Measurements from ENCODE around the gene ADGRD2. TPM values are rescaled to one million over a fixed set of nuclear protein-coding genes. Genes with fewer than 3 reads are reported as not detected.
A peak's percentile ranks its signal among the peaks of the same experiment; 100 is the strongest.

The ADGRD2 gene
- total and polyA plus RNA-seq, 2 donors, result not detected

DNA sequence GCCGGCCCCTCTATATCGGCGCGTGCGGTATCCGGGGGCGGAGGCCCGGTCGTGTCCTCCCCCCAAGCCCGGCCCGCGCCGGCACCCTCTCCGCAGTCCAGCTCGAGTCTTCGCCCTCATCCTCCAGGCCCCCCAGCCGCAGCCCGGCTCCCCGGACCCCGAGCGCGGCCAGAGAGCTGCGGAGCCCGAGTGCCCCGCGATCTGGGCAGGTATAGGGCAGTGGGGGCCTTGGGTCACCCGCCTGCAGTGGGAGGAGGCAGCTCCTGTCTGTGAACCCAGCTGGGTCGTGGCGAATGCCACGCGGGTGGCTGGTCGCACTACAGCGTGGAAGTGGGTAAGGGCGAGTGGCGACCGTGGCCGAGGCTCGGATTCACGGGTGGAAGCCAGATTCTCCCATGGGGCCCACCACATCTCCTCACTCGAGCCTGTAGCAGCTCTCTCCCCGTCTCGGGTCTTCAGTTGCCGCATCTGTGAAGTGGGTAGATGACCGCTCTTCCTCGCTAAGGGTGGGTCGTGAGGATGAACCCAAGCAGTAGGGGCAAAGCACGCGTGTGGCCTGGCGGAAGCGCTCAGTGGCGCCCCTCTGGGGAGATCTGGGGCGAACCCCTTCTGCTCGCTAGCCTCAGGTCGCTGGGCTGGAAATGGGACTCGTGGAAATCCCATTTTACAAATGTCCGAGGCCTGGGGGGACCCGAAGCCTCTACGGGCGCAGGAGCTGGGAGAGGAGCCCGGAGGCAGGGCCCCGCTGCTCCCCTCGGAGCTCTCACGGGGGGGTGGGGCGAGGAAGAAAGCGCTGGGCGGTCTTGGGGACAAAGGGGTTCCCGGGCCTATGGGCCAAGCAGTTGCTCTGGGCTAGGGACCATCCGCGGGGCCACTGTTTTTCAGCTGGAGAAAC is 55.0 kb downstream of the ADGRD2 start:
- H3K4me1 ChIP-seq (ENCODE audit: insufficient read depth), result no peaks in the 10 kb centered on the region
- H3K27ac ChIP-seq (ENCODE audit: low read depth), result no peak overlapping the region
- H3K4me3 ChIP-seq (ENCODE audit: low read depth, low read length), result peak overlapping the region; percentile 34
- no peaks in the 10 kb centered on the region for H3K36me3 ChIP-seq (ENCODE audit: insufficient read depth)
- DNase-seq (ENCODE audit: extremely low spot score), result no peak
- 23% methylated on average over 69 of the region's 69 CpGs for WGBS

DNA sequence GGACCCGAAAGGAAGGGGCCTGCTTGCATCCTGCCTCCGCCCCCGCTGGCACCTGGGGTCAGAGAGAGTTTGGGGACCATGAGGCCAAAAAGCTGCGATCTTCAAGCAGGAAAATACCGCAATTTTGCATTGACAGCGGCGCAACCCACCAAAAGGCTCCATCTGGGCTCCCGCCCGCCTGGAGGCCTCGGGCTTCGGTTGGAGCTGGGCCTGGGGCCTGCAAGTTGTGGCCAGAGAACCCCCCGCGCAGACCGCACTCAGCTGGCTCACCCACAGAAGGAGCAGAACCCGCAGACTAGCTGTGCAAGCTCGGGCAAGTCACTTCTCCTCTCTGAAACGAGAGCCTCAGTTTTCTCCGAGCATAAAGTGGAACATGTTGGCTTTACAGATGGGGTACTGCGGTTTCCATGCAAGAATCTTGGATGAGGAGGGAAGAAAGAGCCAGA is 55.7 kb downstream of the ADGRD2 start:
- no peak for DNase-seq (ENCODE audit: extremely low spot score)
- WGBS, result 85% methylated on average over 19 of the region's 19 CpGs
- Histone ChIP-seq H3K4me3 (ENCODE audit: low read depth, low read length) (no peak overlapping the region), H3K27ac (ENCODE audit: low read depth) (no peak overlapping the region), H3K36me3 (ENCODE audit: insufficient read depth) (no peaks in the 10 kb centered on the region), H3K4me1 (ENCODE audit: insufficient read depth) (no peaks in the 10 kb centered on the region)

DNA sequence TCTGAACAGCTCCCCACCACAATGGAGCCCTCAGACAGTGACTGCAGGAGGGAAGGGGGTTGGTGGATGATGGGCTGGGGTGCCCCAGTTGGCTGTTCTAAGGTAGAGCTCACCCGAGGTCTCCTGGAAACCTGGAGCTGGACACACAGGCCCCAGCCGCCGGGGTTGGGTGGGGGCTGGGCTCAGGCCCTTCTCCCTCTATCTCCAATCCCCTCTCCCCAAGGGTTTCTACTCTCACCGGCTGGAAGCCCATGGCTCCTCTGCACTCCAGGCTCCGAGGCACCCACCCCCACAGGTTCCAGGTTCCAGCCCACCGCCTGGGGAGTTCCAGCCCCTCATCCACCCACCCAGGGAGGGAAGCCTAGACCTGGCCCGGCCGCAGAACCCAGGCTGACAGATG is 56.2 kb downstream of the ADGRD2 start:
- H3K36me3 ChIP-seq (ENCODE audit: insufficient read depth), result no peaks in the 10 kb centered on the region
- no peak overlapping the region for H3K4me3 ChIP-seq (ENCODE audit: low read depth, low read length)
- H3K27ac ChIP-seq (ENCODE audit: low read depth), result no peak overlapping the region
- DNase-seq (ENCODE audit: extremely low spot score), result no peak
- no peaks in the 10 kb centered on the region for H3K4me1 ChIP-seq (ENCODE audit: insufficient read depth)
- WGBS, result 81% methylated on average over 8 of the region's 8 CpGs

DNA sequence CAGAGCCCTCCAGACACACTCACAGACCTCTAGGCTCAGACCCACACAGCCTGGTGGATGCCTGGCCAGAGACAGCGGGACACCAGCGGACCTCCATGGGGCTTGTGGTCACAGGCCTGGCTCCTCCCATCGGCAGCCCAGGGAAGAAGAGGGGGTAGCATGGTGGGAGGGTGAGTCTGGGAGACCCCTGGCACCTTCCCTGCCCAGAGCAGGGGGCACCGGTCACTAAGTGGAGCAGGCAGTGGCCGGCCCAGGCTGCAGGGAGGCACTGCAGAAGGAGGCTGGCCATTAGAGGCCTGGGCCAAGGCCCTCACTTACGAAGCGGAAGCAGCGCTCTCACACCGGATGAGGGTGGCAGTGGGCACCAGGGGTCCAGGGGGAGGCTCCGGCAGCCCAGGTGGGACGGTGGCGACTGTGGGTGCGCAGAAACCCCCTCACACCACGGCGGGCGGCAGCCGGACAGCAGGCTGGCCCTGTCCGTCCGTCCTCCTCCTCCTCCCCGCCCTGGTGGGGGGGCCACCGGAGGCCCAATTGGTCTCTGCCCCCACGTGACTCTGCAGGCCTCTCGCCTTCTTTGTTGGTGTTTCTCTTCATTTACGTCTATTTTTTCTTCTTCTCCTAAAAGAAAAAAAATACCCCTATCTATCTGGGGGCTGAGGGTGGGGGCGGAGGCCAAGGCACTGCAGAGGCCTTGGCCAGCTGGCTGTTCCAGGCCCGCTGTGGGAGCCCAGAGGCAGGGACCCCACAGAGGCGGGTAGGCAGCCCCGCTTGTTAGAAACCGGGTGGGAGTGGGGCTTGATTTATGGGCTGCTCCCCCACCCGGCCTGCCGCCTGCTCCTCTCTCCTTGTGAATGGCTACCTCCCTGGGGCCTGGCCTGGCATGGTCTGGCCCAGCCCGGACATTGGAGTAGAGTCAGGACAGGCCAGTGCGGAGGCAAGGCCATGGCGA is 57.0 kb downstream of the ADGRD2 start, which contains the start of gene NR5A1:
TSS of gene NR5A1 (minus strand) at position 469 of the 949 bp plus-strand sequence. CDS start 4,004 bp downstream, outside the sequence.
- Histone ChIP-seq H3K4me1 (ENCODE audit: insufficient read depth) (no peaks in the 10 kb centered on the region), H3K36me3 (ENCODE audit: insufficient read depth) (no peaks in the 10 kb centered on the region), H3K4me3 (ENCODE audit: low read depth, low read length) (no peak within 1 kb of the TSS), H3K27ac (ENCODE audit: low read depth) (no peak within 1 kb of the TSS)
- DNase-seq (ENCODE audit: extremely low spot score), result no peak
- 91% methylated on average over 34 of the region's 34 CpGs for WGBS

DNA sequence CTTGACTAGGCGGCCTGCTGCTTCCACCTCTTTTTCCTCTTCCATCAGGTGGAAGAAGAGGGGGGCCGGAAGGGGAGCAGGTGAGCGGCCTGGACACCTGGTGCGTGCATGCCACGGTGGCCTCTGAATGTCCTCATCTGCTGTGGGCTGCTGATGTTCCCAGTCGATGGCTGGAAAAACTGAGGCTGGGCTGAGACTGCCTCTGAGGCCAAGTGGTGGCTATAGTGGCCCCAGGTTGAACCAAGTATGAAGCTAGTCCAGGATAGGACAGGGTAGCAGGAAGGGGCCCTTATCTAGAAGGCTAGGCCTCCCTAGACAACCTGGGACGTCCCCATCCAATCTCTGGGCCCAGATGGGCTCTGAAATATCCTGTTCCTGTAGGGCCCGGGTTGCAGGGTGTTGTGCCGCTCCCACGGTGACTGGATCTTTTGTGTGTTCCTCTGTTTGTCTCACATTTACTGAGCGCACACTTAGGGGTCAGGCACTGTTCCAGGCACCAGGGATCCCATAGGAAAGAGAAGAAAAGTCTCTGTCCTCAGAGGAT is 57.7 kb downstream of the ADGRD2 start:
- no peak overlapping the region for H3K27ac ChIP-seq (ENCODE audit: low read depth)
- 92% methylated on average over 11 of the region's 11 CpGs for WGBS
- no peaks in the 10 kb centered on the region for H3K4me1 ChIP-seq (ENCODE audit: insufficient read depth)
- no peaks in the 10 kb centered on the region for H3K36me3 ChIP-seq (ENCODE audit: insufficient read depth)
- no peak for DNase-seq (ENCODE audit: extremely low spot score)
- H3K4me3 ChIP-seq (ENCODE audit: low read depth, low read length), result no peak overlapping the region

DNA sequence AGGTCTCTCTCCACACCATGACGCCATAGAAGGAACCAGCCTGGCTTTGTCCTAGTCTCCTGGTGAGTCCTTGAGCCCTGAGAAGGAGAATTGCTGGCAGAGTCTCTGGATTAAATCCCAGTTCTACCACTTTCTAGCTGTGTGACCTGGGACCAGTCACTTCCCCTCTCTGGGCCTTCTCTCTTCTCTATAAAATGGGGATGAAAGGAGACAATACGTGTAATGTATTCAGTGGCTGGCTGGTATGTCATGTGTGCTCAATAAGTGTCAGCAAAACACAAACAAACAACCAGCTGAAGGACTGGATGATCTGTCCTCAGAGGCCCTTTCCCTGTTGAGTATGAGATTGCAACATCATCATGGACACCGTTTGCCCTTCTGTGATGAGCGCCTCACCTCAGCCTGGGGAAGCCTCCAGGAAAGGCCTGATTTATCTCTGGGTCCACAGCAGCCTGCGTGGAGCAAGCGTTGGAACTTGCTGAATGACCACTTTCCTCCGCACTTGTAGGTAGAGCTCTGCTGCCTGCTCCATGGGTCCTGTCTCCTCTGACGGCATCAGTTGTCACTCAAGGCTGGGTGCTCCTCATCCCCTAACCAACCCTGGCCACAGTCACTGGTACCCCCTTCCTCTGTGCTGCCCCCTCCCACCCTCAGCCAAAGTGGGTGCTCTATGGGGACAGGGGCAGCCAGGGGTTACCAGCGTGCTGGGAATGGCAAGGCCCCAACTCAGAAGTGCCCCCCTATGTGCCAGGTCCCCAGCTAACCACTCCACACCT is 60.6 kb downstream of the ADGRD2 start:
- Histone ChIP-seq H3K4me3 (ENCODE audit: low read depth, low read length) (no peak overlapping the region), H3K36me3 (ENCODE audit: insufficient read depth) (no peaks in the 10 kb centered on the region), H3K4me1 (ENCODE audit: insufficient read depth) (no peaks in the 10 kb centered on the region), H3K27ac (ENCODE audit: low read depth) (no peak overlapping the region)
- DNase-seq (ENCODE audit: extremely low spot score), result no peak
- WGBS, result 85% methylated on average over 9 of the region's 9 CpGs

DNA sequence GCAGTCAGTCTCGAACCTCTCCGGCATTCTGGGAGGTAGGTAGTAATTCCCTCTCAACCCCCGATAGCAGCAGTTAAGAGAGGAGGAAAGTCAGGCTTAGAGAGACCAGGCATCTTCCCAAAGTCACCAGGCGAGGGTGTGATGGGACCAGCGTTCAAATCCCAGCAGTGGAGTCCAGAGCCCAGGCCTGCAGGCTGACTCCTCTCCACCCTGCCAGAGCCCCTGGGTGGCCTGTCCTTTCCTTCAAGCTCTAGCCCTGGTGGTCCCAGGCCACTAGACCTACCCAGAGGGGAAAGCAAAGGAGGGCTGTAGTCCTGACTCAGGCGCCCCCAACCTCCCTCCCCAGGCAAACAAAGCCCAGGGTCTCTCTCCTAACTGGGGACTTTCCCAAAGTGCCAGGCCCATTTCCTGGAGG is 61.2 kb downstream of the ADGRD2 start:
- no peak overlapping the region for H3K27ac ChIP-seq (ENCODE audit: low read depth)
- 85% methylated on average over 6 of the region's 6 CpGs for WGBS

DNA sequence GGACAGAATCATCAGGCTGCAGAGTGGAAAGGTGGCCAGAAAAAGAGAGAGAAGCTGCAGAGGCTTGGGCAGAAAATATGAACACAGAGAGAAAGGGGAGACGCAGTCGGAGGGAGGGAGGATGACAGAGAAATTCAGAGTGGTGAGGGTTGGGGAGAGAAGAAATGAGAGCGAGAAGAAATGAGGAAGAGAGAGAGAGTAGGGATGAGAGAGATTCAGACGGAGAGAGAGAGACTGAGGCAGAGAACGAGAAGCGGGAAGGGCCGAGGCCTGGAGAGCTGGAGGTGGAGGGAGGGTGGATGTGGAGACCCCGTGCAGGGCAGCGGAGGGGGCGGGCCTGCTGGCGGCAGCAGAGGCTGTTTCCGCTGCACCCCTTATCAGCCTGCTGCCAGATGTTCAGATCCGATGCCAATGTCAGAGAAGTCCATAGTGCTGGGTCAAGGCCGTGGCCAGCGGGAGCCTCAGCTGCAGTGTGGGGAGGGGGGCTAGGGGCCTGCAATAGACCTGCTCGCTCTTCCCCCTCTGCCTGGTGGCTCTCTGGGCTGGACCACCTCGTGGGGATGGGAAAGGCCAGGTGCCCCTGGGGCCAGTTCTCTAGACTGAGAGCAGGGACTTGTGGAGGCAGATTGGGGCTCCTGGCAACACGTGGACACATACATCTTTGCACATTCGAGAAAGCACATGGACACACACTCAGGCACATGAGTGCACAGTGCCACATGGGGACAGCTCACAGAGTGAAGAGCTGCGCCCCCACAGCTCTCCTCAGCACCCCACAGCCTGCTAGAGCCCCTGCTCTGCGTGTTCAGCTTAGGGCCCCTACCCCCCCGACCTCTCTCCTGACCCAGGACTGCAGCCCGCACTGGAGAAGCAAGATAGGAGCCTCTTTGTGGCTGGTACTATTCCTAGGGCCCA is 61.9 kb downstream of the ADGRD2 start:
- WGBS, result 45% methylated on average over 23 of the region's 23 CpGs
- Histone ChIP-seq H3K27ac (ENCODE audit: low read depth) (no peak overlapping the region), H3K4me1 (ENCODE audit: insufficient read depth) (no peaks in the 10 kb centered on the region), H3K4me3 (ENCODE audit: low read depth, low read length) (no peak overlapping the region), H3K36me3 (ENCODE audit: insufficient read depth) (no peaks in the 10 kb centered on the region)
- no peak for DNase-seq (ENCODE audit: extremely low spot score)

More for the DNA sequence above, 61.2 kb downstream of the ADGRD2 start:
- H3K36me3 ChIP-seq (ENCODE audit: insufficient read depth), result no peaks in the 10 kb centered on the region
- no peaks in the 10 kb centered on the region for H3K4me1 ChIP-seq (ENCODE audit: insufficient read depth)
- no peak for DNase-seq (ENCODE audit: extremely low spot score)
- no peak overlapping the region for H3K4me3 ChIP-seq (ENCODE audit: low read depth, low read length)

DNA sequence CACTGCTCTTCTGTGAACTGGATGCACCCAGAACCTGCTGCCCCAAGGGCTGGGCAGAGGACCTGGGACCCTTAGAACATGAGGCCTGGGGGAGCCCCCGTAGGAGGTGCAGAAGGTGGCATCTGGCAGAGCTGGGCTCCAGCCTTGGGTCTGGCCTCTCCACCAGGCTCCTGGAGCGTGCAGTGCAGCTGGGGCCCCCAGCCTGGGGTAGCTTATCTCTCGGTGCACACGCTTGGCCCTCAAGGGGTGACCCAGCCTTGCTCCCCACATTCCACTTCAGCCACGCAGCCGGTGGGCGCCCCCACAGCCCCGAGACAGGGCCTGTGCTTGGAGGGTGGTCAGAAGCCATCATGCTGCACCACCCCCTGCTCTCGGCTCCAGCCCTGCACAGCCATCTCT is 62.6 kb downstream of the ADGRD2 start:
- Histone ChIP-seq H3K4me1 (ENCODE audit: insufficient read depth) (no peaks in the 10 kb centered on the region), H3K4me3 (ENCODE audit: low read depth, low read length) (no peak overlapping the region), H3K27ac (ENCODE audit: low read depth) (no peak overlapping the region), H3K36me3 (ENCODE audit: insufficient read depth) (no peaks in the 10 kb centered on the region)
- 87% methylated on average over 9 of the region's 9 CpGs for WGBS
- DNase-seq (ENCODE audit: extremely low spot score), result no peak

DNA sequence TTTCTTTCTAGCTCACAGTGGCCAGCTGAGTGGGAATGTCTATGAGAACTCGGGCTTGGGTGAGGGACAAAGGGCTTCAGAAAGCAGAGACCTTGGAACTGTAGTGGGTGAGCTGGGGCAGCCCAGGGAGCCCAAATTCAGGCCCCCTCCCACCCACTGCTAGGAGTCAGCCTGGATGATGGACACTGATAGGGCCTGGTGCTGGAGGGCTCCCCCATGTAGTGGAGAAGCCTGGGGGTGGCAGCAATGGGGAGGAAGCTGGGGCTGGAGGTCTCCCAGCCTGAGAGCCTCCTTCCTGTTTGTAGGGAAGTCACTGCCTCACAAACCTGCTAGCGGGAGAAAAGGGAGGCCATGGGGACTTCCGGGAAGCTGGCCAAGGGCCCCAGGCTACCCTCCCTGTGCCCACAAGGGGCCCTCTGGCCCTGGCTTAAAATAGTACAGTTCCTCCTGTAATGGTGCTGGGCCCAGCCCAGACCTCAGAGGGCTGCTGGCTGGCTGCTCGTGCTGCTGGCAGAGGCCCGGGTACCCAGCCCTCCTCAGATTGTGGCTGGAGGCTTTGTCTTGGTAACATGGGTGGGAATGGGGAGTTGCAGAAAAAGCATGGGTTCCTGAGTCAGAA is 63.2 kb downstream of the ADGRD2 start:
- DNase-seq (ENCODE audit: extremely low spot score), result no peak
- H3K4me3 ChIP-seq (ENCODE audit: low read depth, low read length), result no peak overlapping the region
- no peaks in the 10 kb centered on the region for H3K36me3 ChIP-seq (ENCODE audit: insufficient read depth)
- 61% methylated on average over 5 of the region's 5 CpGs for WGBS
- H3K27ac ChIP-seq (ENCODE audit: low read depth), result no peak overlapping the region
- no peaks in the 10 kb centered on the region for H3K4me1 ChIP-seq (ENCODE audit: insufficient read depth)

DNA sequence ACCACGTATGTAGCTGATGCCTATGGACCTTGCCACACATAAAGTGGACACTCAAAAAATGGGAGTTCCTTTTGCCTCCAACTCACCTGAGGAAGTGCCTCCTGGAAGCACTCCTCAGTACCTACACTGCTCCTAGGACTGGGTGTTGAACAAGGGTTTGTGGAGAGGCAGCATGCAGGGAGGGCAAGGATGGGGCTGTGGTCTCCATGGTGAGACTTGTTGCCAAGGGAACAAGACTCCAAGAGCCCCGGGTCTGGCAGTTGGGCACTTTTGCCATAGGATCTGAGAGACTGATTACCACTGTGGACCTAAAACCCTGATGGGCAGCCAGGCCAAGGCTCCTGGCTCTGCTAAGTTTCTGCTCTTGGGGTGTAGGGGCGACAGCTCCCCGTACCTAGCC is 63.9 kb downstream of the ADGRD2 start:
- no peak overlapping the region for H3K4me3 ChIP-seq (ENCODE audit: low read depth, low read length)
- no peak overlapping the region for H3K27ac ChIP-seq (ENCODE audit: low read depth)
- WGBS, result 77% methylated on average over 4 of the region's 4 CpGs
- no peaks in the 10 kb centered on the region for H3K4me1 ChIP-seq (ENCODE audit: insufficient read depth)
- DNase-seq (ENCODE audit: extremely low spot score), result no peak
- H3K36me3 ChIP-seq (ENCODE audit: insufficient read depth), result no peaks in the 10 kb centered on the region

DNA sequence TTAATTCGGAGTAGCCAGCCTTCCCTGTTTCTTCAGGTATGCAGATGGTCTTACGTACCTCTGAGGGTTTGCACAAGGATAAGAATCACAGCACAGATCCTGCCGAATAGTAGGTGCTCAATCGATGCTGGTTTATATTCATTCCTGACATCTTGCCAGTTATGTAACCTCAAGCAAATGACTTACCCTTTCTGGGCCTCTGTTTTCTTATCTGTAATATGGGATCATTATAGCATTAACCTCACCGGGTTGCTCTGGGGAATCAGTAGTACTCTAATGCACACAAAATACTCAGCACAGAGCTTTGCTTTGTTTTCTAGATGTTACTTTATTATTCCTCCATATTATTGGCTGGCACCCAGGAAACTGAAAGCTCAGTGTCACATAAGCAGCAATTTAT is 64.6 kb downstream of the ADGRD2 start:
- Histone ChIP-seq H3K27ac (ENCODE audit: low read depth) (no peak overlapping the region), H3K4me3 (ENCODE audit: low read depth, low read length) (no peak overlapping the region), H3K4me1 (ENCODE audit: insufficient read depth) (no peaks in the 10 kb centered on the region), H3K36me3 (ENCODE audit: insufficient read depth) (no peaks in the 10 kb centered on the region)
- no peak for DNase-seq (ENCODE audit: extremely low spot score)
- 70% methylated on average over 5 of the region's 5 CpGs for WGBS
